HG02884 (cell line): ENCODE measurements around the gene RIPK1.
A peak's percentile ranks its signal among the peaks of the same experiment; 100 is the strongest.
"Not testable (repeated sequence)": the region's sequence is repeated elsewhere in the genome, so short reads cannot be mapped to it uniquely, and the experiment has no call there.

Experiments used
- ATAC-seq: cut with Tn5 transposase; IDR thresholded peaks from one replicate; pipeline ENCODE4 v1.9.1; 2021; ENCODE audit warnings: mild to moderate bottlenecking, moderate library complexity; ENCODE audit not compliant: unreplicated experiment

The RIPK1 gene

DNA sequence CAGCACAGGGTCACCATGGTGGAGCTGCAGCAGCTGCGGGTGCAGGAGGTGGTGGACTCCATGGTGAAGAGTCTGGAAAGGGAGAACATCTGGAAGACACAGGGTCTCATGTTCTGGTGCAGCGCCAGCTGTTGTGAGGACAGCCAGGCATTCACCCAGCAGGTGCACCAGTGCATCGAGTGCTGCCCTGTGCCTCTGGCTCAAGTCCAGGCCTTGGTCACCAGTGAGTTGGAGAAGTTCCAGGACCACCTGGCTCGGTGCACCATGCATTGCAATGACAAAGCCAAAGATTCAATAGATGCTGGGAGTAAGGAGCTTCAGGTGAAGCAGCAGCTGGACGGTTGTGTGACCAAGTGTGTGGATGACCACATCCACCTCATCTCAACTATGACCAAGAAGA is 22.9 kb upstream of the RIPK1 start:
- ATAC-seq = no peak

GRCh38 chr6:3045777-3046176 is 22.5 kb upstream of the RIPK1 start:
- no peak for ATAC-seq

DNA sequence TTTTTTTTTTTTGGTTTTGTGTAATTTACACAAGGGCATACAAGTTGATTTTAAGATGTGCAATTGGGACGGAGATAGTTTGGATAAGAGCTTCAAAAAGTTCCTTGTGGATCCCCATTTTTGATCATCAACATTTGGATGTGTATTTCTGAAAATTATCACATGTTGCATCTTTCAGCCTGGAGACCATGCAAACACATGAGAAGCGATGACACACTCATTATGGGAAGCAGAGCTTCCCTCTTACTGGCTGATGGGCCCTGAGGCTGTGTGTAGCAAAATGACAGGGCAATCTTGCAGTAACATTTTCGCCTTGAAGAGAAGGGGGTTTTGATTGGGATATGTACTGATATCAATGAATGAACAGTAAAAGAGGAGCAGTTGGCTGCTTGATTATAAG is 22.0 kb upstream of the RIPK1 start:
- ATAC-seq = no peak

DNA sequence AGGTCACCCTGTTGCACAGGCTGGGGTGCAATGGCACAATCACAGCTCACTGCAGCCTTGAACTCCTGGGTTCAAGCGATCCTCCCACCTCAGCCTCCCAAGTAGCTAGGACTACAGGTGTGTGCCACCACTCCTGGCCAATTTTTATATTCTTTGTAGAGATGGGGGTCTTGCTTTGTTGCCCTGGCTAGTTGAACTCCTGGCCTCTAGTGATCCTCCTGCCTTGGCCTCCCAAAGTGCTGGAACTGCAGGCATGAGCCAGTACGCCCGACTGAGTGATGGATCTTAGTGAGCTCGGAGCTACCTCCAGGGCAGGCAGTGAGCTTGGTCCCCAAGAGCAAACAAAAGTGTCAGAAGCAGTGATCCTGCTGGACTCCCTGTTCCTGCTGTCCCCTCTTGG is 20.3 kb upstream of the RIPK1 start:
- not testable (repeated sequence) for ATAC-seq

DNA sequence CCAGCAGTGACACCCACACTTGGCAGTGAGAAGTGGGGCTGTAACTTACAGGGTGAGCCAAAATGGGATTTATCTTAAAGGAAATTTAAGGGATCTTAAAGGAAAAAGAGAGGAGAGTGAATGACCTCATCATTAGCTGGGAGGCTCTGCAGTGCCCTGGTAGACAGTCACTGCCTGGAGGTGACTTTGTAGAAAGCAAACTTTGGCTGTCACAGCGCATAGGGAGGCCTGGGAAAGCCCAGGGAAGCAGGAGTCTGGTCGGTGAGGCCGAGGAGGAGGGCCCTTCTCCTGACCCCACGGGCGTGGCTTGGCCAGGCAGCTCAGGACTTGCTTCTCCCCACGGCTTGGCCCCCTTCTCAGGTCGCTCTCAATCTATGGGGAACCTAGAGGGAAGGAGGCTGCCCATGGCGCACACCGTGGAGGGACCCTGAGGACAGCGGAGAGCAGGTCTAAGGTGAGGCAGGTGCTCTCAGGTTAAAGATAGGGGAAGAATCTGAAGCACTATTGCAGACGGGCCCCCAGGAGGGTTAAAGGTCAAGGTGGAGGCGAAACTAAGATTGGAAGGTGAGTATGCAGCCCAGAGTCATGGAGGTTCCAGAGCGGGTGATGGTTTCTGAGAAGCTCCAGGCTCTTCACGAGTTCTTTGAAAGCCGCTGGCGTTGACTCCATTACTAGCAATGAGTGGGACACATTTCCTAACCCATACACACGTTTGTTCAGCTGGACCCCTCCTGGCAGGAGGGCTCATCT is 15.6 kb upstream of the RIPK1 start:
- ATAC-seq = no peak

DNA sequence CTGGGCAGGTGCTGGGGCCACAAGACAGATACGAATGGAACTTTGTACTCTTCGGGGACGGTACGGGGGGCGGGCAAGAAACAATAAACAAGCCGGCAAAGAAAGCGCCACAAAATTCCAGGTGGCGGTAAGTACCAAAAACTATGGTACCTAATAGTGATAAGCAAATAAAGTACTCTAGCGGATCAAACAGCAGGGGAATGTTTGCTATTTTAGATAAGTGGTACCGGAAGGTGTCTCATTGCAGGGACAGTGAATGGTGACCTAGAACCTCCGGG is 15.1 kb upstream of the RIPK1 start:
- no peak for ATAC-seq

DNA sequence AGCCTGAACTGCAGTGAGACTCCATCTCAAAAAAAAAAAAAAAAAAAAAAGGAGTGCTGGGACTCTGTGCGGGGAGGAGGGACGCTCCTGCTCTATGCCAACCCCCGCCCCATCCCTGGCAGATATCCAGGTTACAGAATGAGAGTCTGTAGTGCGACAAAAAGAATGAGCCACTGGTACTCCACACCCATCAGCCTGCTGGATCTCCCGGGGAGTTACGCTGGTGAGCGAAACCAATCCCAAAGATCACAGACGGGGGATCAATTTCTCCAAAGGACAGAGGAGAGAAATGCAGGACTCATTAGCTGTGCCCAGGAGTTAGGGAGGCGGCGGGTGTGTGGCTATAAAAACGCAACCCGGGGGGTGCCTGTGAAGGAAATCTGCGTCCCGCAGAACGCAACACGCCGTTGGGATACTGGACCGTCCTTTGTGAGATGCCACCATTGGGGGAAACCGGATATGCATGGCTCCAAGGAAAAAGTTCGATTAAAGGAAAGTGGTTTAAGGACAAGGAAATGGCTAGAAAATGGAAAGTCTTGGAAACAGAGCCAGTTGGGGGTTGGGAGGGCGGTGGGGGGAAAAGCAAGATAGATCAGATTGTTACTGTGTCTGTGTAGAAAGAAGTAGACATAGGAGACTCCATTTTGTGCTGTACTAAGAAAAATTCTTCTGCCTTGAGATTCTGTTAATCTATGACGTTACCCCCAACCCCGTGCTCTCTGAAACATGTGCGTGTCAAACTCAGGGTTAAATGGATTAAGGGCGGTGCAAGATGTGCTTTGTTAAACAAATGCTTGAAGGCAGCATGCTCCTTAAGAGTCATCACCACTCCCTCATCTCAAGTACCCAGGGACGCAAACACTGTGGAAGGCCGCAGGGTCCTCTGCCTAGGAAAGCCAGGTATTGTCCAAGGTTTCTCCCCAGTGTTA is 13.8 kb upstream of the RIPK1 start:
- not testable (repeated sequence) for ATAC-seq

GRCh38 chr6:3055158-3055499 is 13.2 kb upstream of the RIPK1 start:
- not testable (repeated sequence) for ATAC-seq

GRCh38 chr6:3057063-3057770 is 11.1 kb upstream of the RIPK1 start:
- ATAC-seq = no peak

DNA sequence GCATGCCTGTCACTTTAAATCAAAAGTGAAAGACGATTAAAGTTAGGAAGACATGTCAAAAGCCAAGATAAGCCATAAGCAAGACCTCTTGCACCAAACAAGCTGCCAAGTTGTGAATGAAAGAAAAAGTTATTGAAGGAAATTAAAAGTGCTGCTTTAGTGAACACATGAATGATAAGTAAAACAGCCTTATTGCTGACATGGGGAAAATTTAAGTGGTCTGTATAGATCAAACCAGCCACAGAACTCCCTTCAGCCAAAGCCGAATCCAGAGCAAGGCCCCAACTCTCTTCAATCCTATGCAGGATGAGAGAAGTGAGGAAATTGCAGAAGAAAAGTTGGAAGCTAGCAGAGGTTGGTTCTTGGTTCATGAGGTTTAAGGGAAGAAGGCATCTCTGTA is 9.3 kb upstream of the RIPK1 start:
- ATAC-seq = no peak

DNA sequence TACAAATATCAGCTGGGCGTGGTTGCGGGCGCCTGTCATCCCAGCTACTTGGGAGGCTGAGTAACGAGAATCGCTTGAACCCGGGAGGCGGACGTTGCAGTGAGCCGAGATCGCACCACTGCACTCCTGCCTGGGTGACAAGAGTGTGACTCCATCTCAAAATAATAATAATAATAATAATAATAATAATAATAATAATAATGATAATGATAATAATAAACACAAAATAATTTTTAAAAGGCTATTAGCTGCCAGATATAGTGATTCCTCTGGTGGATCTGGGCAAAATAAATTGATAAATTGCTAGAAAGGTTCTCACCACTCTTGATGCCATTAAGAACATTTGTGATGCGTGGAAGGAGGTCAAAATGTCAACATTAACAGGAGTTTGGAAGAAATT is 8.2 kb upstream of the RIPK1 start:
- ATAC-seq = not testable (repeated sequence)

DNA sequence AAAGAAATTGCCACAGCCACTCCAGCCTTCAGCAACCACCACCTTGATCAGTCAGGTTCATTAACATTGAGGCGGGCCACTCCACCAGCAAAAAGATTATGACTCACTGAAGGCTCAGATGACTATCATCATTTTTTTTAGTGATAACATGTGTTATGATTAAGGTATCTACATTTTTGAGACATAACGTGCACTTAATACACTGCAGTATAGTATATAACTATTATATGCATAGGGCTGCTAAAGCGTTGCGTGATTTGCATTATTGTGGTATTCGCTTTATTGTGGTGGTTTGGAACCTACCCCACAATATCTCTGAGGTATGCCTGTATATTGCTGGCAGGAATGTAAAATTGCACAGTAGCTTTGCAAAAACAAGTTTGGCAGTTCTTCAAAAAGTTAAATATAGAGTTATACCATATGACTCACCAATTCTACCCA is 6.8 kb upstream of the RIPK1 start:
- ATAC-seq = no peak

GRCh38 chr6:3063340-3063732 is 5.0 kb upstream of the RIPK1 start:
- not testable (repeated sequence) for ATAC-seq

GRCh38 chr6:3063733-3064700 is 4.3 kb upstream of the RIPK1 start:
- peak; percentile 71 for ATAC-seq

- ATAC-seq = no peak
These were observed 3.3 kb downstream of the RIPK1 start for GRCh38 chr6:3071568-3071967.

DNA sequence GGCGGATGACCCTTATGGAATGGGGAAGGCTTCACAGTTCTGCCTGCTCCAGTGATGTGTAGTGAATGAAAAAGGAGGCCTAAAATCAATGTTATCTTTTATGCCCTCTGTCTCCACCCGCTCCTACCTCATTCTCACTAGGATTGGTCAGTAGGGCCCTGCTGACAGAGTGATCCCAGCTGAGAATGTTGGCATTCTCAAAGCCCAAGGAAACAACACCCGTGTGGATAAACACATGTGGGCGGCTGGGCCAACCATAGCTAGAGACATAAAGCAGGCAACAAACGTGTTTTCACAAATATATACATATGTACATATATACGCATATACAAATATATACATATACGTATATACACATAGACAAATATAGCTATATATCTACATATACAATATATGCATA is 4.5 kb downstream of the RIPK1 start:
- no peak for ATAC-seq

- no peak for ATAC-seq
These were observed 5.1 kb downstream of the RIPK1 start for GRCh38 chr6:3073382-3073781.

DNA sequence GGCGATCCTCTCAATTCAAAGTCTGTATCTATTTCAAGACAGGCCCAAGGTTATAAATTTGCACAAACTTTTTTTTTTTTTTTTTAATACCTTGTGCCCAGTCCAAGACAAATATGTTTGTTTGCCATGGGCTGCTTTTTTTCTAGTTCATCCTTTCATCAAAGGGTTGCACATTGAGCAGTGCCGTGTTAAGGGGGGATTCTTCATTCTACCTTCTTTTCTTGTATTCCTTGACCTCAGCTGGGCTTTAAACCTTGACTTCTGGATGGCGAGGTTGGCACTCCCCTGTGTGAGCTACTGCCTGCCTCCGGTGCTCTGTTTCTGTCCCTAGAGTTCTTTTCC is 7.4 kb downstream of the RIPK1 start:
- ATAC-seq = no peak

- ATAC-seq = no peak
These were observed 8.0 kb downstream of the RIPK1 start for GRCh38 chr6:3076320-3076719.

- no peak for ATAC-seq
These were observed 9.1 kb downstream of the RIPK1 start for GRCh38 chr6:3077430-3077829.

DNA sequence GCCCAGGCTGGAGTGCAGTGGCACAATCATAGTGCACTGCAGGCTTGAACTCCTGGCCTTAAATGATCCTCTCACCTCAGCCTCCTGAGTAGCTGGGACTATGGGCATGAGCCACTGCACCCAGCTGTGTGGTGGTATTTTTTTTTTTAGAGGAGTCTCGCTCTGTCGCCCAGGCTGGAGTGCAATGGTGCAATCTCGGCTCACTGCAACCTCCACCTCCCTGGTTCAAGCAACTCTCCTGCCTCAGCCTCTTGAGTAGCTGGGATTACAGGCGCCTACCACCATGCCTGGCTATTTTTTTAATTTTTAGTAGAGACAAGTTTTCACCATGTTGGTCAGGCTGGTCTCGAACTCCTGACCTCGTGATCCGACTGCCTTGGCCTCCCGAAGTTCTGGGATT is 10.7 kb downstream of the RIPK1 start:
- ATAC-seq = not testable (repeated sequence)
